ENCODE measurements around the gene ANKS6. TPM values are rescaled to one million over a fixed set of nuclear protein-coding genes. Genes with fewer than 3 reads are reported as not detected.

Gene ANKS6
- total RNA-seq, 1 experiment from 2014 or later = 39.2 TPM

- no peak overlapping the region for H3K4me2 ChIP-seq (ENCODE audit: low read length)
- no peaks in the 10 kb centered on the region for H4K20me1 ChIP-seq (ENCODE audit: insufficient read depth)
- CTCF ChIA-PET = no interaction called here
- H3K9ac ChIP-seq (ENCODE audit: low read length) = no peak overlapping the region
- no peaks in the 10 kb centered on the region for H3K9me3 ChIP-seq (ENCODE audit: control insufficient read depth in 1 of 2, insufficient read depth in 1 of 2, low read depth in 1 of 2, low read length in 2 of 2)
- H3K79me2 ChIP-seq (ENCODE audit: insufficient read depth, low read length) = no peaks in the 10 kb centered on the region
- BruUV-seq (replicated peaks) = no TSS peak
- TF ChIP-seq JUND (IDR thresholded peaks at IDR 0.05) (no peak), EZH2phosphoT487 (IDR thresholded peaks at IDR 0.05; ENCODE audit: borderline replicate concordance) (no peak), MAX (IDR thresholded peaks at IDR 0.05) (no peak), RAD21 (IDR thresholded peaks at IDR 0.05; ENCODE audit: low read depth) (no peak), TCF7L2 (IDR thresholded peaks at IDR 0.05; ENCODE audit: borderline replicate concordance, extremely low read depth, insufficient read depth, insufficient read length) (no peak), CEBPB (IDR thresholded peaks at IDR 0.05; ENCODE audit: low read depth) (no peak), ZNF274 (IDR thresholded peaks at IDR 0.05; ENCODE audit: low read depth, low read length) (no peak), CBX3 (IDR thresholded peaks at IDR 0.05; ENCODE audit: low read depth) (no peak), POLR2A (IDR thresholded peaks at IDR 0.05; ENCODE audit: borderline replicate concordance, extremely low read depth, insufficient read depth, insufficient read length) (no peak), ELF1 (IDR thresholded peaks at IDR 0.05; ENCODE audit: borderline replicate concordance, low read depth) (no peak), ZBTB33 (IDR thresholded peaks at IDR 0.05; ENCODE audit: extremely low read depth, insufficient replicate concordance, low read length) (no peak), YY1 (IDR thresholded peaks at IDR 0.05; ENCODE audit: extremely low read depth, insufficient replicate concordance, low read depth, low read length) (no peak), EZH2 (IDR thresholded peaks at IDR 0.05) (no peak)
- DNase-seq (ENCODE audit: low read depth, low spot score) (no peak), ATAC-seq (no peak)
- RAD21 ChIA-PET (ENCODE audit: low non-redundant PET in 1 of 2, low total read pairs in 2 of 2, uncharacterized antibody in 2 of 2, unreplicated experiment in 2 of 2) = no interaction called here
- H3K4me3 ChIP-seq (replicated peaks in 1 of 2; ENCODE audit: low read depth in 1 of 2, low read length in 2 of 2) = no peak overlapping the region
- intact Hi-C loops (cut with micrococcal nuclease) = no loop called here
- H3K27ac ChIP-seq (ENCODE audit: low read depth, low read length) = no peak overlapping the region
- H2AFZ ChIP-seq (ENCODE audit: low read depth, low read length, poor library complexity, severe bottlenecking) = no peak overlapping the region
- no peaks in the 10 kb centered on the region for H3K36me3 ChIP-seq (ENCODE audit: control insufficient read depth in 1 of 2, insufficient read depth in 2 of 2, low read length in 2 of 2)
- no peaks in the 10 kb centered on the region for H3K4me1 ChIP-seq (ENCODE audit: control insufficient read depth in 1 of 2, insufficient read depth in 2 of 2, low read length in 2 of 2)
- H3K27me3 ChIP-seq (ENCODE audit: insufficient read depth, low read length) = no peaks in the 10 kb centered on the region; the same call in none of the 2 replicates
- H3K9me2 ChIP-seq (ENCODE audit: insufficient read depth) = no peaks in the 10 kb centered on the region
- POLR2A ChIA-PET = no interaction called here
Observed at GRCh38 chr9:98687911-98688310, 108.4 kb downstream of the ANKS6 start.

Data from HCT116 (cell line).